Heart left ventricle (tissue), 16 donors: ENCODE results near the gene FHIP1A. TPM values are rescaled to one million over a fixed set of nuclear protein-coding genes. Genes with fewer than 3 reads are reported as not detected.

Experiments used
- ATAC-seq, 4 donors: fragments of 200-7000 bp; cut with Tn5 transposase; one replicate each; pipeline ENCODE4 v1.9.1; 2020 to 2022; ENCODE audit warnings: moderate library complexity in 4 of 4, mild to moderate bottlenecking in 3 of 4, moderate number of reproducible peaks in 1 of 4
- DNase-seq, 5 donors: peaks; one replicate each; pipeline ENCODE4 v3.0.0-alpha.2; 2020
- H3K27ac ChIP-seq, 12 donors: fragments of 200-600 bp; sonication (generic) in 4 of 12; one replicate each; pipeline versions ENCODE4 v1.5.0 to v1.8.0; 2016 to 2022; ENCODE audit warnings: mild to moderate bottlenecking in 2 of 12
- H3K27me3 ChIP-seq, 9 donors: fragments of 200-600 bp; sonication (generic) in 2 of 9; one replicate each; pipeline versions ENCODE4 v1.5.1 to v1.8.0; 2016 to 2022; ENCODE audit warnings: mild to moderate bottlenecking in 3 of 9
- H3K36me3 ChIP-seq, 9 donors: fragments of 200-600 bp; sonication (generic) in 2 of 9; one replicate each; pipeline versions ENCODE4 v1.5.0 to v1.8.0; 2018 to 2022; ENCODE audit warnings: mild to moderate bottlenecking in 2 of 9
- H3K4me1 ChIP-seq, 12 donors: fragments of 200-600 bp; sonication (generic) in 4 of 12; one replicate each; pipeline versions ENCODE4 v1.5.0 to v1.8.0; 2016 to 2022; ENCODE audit warnings: mild to moderate bottlenecking in 3 of 12
- H3K4me3 ChIP-seq, 12 donors: fragments of 200-600 bp; sonication (generic) in 4 of 12; one replicate each; pipeline versions ENCODE4 v1.5.0 to v1.8.0; 2017 to 2022; ENCODE audit warnings: mild to moderate bottlenecking in 9 of 12, moderate library complexity in 4 of 12
- H3K9me3 ChIP-seq, 12 donors: fragments of 200-600 bp; sonication (generic) in 4 of 12; one replicate each; pipeline versions ENCODE4 v1.5.0 to v1.8.0; 2016 to 2022; ENCODE audit warnings: mild to moderate bottlenecking in 1 of 12
- POLR2A ChIP-seq, 2 donors: fragments of 450-650 bp; IDR thresholded peaks; one replicate each; pipeline ENCODE4 v1.6.1; 2017; ENCODE audit warnings: antibody characterized with exemption in 2 of 2, mild to moderate bottlenecking in 2 of 2, moderate library complexity in 2 of 2
- WGBS, 4 donors: extraction: QIAGEN DNeasy Blood & Tissue Kit in 2 of 4; methylation state at CpG; one replicate each; pipeline versions ENCODE4 v1.1.5 to v1.1.7; 2013 to 2018; 5-methylcytosine and 5-hydroxymethylcytosine counted together
- intact Hi-C, 10 donors: fragments of 100-400 bp; cut with DNase I; formaldehyde crosslinking; loops; one replicate each; pipeline versions ENCODE4 v1.11.1 to v1.14.2; 2022
- polyA plus RNA-seq, 2 donors: library from polyadenylated mRNA; stranded (reverse); fragments of 200-250 nt; gene quantifications; one replicate each; pipeline ENCODE4 v1.2.3, GENCODE V29; 2013
- total RNA-seq, 9 donors: library from RNA; depleted of rRNA in 2 of 9; stranded (reverse); fragments of >200 nt in 2 of 9; fragmentation: NEBNext Ultra II Directional in 3 of 9; extraction: Animal tissue kit (Norgen Biotek cat#: 25700) in 3 of 9; gene quantifications; one replicate each; pipeline versions ENCODE4 v1.1.0 to v1.2.4, GENCODE V29; 2016 to 2023
- TF ChIP-seq, protein P1 (sequence below), 12 donors: fragments of 200-600 bp; sonication (generic) in 4 of 12; IDR thresholded peaks; one replicate each; pipeline versions ENCODE4 v1.5.0 to v1.8.0; 2018 to 2022; ENCODE audit warnings: antibody characterized with exemption in 12 of 12, mild to moderate bottlenecking in 5 of 12
- donor health status: ischemic (EF 13 %, LVEDD 7.1; RV severe dilation, severe dysfunction).
- donor health status: healthy with polysubstance abuse.
- donor health status: DM: no; HTN: yes; CAD: no.
- donor health status: DM: no; HTN: no; CAD: no.
- donor health status: ischemic (EF 25% LVEDD 6.9; RV normal size, moderate dysfunction).
- donor health status: ischemic (EF 25% LVEDD 5.7; RV mildly dilated, moderate dysfunction).
- donor health status: healthy.
- donor health status: DM: yes; HTN: yes; CAD: no.
- donor health status: ischemic (EF 35%, LVEDD 5.7; RV mildly dilated, moderate dysfunction).
- donor health status: nonischemic (EF 11% LVEDD 7.7; RV severe dilation, severe dysfunction).
- donor health status: DM: yes; HTN: yes; CAD: no.
- donor health status: PGD.
- donor health status: ischemic (EF 29% LVEDD 5.4; RV normal size, mild dysfunction).
- donor health status: nonischemic (EF 23%, LVEDD 6.1; RV moderate dilation, normal function).

The FHIP1A gene
- total and polyA plus RNA-seq, 11 donors = 3.7 to 32.0 (median 23.6) TPM

DNA sequence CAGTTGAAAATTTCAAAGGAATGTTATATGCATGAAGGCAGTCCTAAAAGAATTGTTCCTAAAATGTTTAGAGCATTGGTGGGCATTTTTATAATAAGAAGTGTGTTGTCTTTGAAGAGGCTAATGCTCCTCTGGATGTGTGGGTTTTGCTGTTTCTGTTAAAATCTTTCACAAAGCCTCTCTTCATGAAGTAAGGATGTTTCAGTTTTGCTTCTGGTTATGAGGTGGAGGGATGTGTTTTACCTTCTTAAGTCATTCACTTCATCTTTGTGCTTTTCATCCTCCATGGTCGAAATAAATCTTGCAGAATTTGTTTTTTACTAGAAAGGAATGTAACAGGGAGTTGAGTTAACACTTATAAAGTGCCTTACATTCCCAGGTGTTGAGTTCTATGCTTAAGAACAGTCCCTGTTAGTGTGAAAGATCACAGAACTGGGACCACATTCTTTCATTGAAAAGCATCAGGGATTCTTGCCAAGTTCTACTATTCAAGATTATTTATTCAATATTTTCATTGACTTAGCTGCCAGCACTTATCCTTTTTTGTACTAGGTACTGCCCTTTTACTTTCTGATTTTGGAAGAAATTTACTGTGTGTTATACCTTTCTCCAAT lies 21.1 kb downstream of the FHIP1A start:
- 31 to 50% (median 40%) methylated on average over 1 of the region's 1 CpG for WGBS, 4 donors
- peaks cover 0 to 8% (median 3%) of the 10 kb centered on the region in 12 donors for H3K4me1 ChIP-seq
- H3K4me3 ChIP-seq = no peak overlapping the region
- no peak for ATAC-seq
- DNase-seq = no peak
- H3K27me3 ChIP-seq = no peaks in the 10 kb centered on the region
- TF ChIP-seq POLR2A (IDR thresholded peaks at IDR 0.05) = no peak
- H3K9me3 ChIP-seq = peaks cover 0 to 4% (median 0%) of the 10 kb centered on the region in 12 donors
- intact Hi-C loops = no loop called here
- H3K27ac ChIP-seq = no peak overlapping the region
- no peaks in the 10 kb centered on the region for H3K36me3 ChIP-seq

DNA sequence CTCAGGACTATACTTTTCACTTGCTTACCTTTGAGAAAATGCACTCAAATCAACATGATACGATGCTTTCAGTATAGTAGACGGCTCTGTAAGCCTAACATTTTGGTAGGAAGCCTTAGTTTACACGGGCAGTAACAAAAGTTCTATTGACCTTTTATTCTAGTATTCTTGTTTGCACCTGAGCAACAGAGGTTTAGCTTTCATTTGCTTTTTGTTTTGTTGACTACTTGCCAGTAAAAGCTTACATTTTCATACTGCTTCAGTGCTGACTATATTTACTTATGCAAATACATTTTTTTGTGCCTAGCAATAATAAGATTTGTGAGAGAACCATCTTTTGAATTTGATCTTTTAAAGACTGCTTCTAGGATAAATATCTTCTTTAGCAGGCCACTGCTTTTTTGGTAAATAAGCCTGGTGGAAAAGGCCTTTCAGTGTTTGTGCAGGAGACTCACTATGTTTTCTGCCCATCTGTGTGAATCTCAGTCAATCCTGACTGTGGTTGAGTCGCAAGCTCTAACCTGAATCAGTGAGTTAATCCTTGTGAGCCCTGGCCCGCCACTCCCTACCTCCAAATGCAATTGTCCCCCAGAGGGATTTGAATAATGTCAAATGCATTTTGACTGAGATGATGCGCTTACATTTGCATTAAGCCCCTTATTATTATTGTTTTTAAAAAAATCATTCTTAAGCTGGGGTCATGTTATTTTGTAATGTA lies 21.9 kb downstream of the FHIP1A start:
- H3K27ac ChIP-seq = no peak overlapping the region
- no peak for ATAC-seq
- H3K27me3 ChIP-seq = no peaks in the 10 kb centered on the region
- TF ChIP-seq, protein P1, sequence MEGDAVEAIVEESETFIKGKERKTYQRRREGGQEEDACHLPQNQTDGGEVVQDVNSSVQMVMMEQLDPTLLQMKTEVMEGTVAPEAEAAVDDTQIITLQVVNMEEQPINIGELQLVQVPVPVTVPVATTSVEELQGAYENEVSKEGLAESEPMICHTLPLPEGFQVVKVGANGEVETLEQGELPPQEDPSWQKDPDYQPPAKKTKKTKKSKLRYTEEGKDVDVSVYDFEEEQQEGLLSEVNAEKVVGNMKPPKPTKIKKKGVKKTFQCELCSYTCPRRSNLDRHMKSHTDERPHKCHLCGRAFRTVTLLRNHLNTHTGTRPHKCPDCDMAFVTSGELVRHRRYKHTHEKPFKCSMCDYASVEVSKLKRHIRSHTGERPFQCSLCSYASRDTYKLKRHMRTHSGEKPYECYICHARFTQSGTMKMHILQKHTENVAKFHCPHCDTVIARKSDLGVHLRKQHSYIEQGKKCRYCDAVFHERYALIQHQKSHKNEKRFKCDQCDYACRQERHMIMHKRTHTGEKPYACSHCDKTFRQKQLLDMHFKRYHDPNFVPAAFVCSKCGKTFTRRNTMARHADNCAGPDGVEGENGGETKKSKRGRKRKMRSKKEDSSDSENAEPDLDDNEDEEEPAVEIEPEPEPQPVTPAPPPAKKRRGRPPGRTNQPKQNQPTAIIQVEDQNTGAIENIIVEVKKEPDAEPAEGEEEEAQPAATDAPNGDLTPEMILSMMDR (IDR thresholded peaks at IDR 0.05) = no peak
- no peak for TF ChIP-seq POLR2A (IDR thresholded peaks at IDR 0.05)
- no peaks in the 10 kb centered on the region for H3K9me3 ChIP-seq
- peaks cover 0 to 8% (median 3%) of the 10 kb centered on the region in 12 donors for H3K4me1 ChIP-seq
- no peak for DNase-seq
- intact Hi-C loops = no loop called here
- H3K4me3 ChIP-seq = no peak overlapping the region
- 74 to 79% (median 76%) methylated on average over 6 of the region's 6 CpGs for WGBS, 4 donors
- no peaks in the 10 kb centered on the region for H3K36me3 ChIP-seq

DNA sequence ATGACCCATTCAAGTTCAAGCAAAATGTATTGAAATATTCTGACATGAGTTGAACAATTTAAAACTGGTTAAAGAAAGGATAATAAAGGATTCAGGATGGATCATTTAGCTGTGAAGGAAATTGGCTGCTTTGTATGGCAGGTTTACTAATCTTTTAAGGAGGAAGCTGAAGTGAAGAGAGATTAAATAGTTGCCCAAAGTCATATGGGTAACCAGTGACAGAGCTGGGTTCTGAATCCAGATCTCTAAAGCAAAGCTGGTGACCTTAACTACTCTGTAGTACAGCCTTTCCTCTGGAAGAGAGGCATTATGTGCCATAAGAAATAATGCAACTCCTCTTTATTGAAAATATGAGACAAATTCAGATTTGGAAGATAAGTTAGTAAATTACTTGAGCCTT lies 22.8 kb downstream of the FHIP1A start:
- peaks cover 0 to 8% (median 2%) of the 10 kb centered on the region in 12 donors for H3K4me1 ChIP-seq
- no peaks in the 10 kb centered on the region for H3K27me3 ChIP-seq
- TF ChIP-seq, protein P1 (IDR thresholded peaks at IDR 0.05) = no peak
- TF ChIP-seq POLR2A (IDR thresholded peaks at IDR 0.05) = no peak
- no peaks in the 10 kb centered on the region for H3K9me3 ChIP-seq
- intact Hi-C loops = no loop called here
- no peak for DNase-seq
- H3K27ac ChIP-seq = no peak overlapping the region
- H3K36me3 ChIP-seq = no peaks in the 10 kb centered on the region
- no peak overlapping the region for H3K4me3 ChIP-seq
- no peak for ATAC-seq

DNA sequence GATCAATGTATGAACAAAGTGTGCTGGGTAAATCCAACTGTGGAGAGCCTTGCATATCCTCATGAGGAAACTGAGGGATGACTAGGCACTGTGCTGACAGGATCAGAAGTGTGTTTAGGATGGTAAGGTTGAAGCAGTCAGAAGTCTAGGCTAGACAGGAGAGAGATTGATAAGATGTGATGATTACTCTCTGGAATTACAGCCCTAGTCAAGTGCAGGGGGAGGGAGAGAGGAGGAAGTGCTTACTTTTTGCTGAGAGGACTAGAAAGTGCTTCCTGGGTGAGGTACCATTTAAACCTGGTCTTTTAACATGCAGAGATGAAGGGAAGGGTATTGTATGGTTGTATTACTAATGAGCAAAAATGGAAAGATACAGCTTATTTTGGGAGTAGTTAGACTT lies 23.7 kb downstream of the FHIP1A start:
- H3K4me1 ChIP-seq = peaks cover 0 to 8% (median 0%) of the 10 kb centered on the region in 12 donors
- no peaks in the 10 kb centered on the region for H3K9me3 ChIP-seq
- no peaks in the 10 kb centered on the region for H3K36me3 ChIP-seq
- no peak overlapping the region for H3K4me3 ChIP-seq
- intact Hi-C loops = no loop called here
- ATAC-seq (no peak), DNase-seq (no peak)
- H3K27ac ChIP-seq = no peak overlapping the region
- no peak for TF ChIP-seq POLR2A (IDR thresholded peaks at IDR 0.05)
- TF ChIP-seq, protein P1 (IDR thresholded peaks at IDR 0.05) = no peak
- H3K27me3 ChIP-seq = no peaks in the 10 kb centered on the region
